ENCODE measurements around the gene SEPTIN5.

DNA sequence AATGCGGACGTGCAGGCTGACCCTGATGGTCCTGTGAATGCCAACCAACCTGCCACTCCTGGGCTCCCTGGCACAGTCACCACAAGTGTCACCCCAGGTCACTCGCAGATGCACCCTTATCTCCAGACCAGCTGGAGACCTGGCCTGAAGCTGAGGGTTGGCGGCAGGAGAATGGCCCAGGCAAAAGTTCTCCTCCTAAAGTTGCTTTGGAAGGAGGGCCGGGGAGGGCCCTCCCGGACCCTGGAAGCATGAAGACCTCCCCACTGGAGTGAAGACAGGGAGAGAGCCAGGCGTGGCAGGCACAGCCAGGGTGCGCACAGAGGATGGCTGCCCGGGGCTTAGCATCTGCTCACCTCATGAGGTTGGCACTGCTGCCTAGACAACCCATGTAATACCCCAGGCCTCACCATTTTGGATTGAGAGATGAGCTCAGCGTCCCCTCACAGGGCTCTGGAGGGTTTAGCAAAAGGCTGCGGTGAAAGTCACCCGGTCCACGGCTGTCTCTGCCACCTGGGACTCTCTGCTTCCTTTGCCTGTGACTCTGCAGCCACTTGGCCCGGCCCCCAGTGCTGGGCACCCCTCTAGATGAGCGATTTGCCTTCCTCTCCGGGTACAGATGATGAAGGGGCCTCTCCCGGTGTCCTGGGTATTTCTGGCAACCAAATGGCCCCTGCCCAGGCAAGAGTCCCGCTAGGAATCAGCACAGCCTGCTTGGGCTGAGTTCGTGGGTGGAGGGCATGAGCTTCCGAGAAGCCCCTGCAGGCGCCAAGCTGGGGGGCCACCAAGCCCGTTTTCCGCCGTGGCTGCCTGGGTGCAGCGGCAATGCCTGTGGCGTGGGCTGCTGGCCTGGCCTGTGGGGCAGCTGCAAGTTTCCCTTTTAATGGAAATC lies 48.3 kb upstream of the SEPTIN5 start:
- no peak for TF ChIP-seq CTCF (IDR thresholded peaks at IDR 0.05; ENCODE audit: insufficient read depth, low read length, poor library complexity, severe bottlenecking)
- TF ChIP-seq EZH2phosphoT487 (conservative IDR thresholded peaks at IDR 0.05; ENCODE audit: low read length) = no peak

All from SU-DHL-6 (cell line).